Breast epithelium (tissue), 3 donors: ENCODE data around the gene POLR1D.

Experiments used
- POLR2AphosphoS5 ChIP-seq, 3 donors: sonication (generic); formaldehyde crosslinking; IDR thresholded peaks; one replicate each; pipeline ENCODE4 v1.6.1; 2017; ENCODE audit warnings: antibody characterized with exemption in 3 of 3
- TF ChIP-seq, protein P1 (sequence below), 3 donors: fragments of 450-650 bp; IDR thresholded peaks; one replicate each; pipeline ENCODE4 v1.5.1; 2016 to 2017; ENCODE audit warnings: antibody characterized with exemption in 3 of 3, mild to moderate bottlenecking in 3 of 3, moderate library complexity in 3 of 3

DNA sequence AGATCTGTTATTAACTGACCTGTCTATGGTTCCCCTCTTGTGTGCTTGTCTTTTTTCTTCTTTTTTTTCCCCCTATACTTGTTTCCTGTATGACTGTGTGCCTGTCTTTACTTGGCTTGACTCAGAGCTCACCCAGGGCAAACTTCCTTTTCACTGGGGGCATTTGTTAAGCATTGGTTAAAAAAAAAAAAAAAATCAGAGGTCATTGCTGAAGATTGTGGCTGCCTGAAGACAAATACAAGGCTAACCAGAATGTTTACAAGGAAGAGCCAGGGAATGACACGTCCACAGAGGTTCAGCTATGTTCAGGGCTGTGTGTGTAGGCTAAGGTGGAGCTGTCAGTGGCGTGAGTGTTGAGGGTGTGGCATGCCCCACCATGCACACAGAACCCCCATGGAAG is 48.4 kb upstream of the POLR1D start:
- no peak for TF ChIP-seq POLR2AphosphoS5 (IDR thresholded peaks at IDR 0.05)
- TF ChIP-seq, protein P1, sequence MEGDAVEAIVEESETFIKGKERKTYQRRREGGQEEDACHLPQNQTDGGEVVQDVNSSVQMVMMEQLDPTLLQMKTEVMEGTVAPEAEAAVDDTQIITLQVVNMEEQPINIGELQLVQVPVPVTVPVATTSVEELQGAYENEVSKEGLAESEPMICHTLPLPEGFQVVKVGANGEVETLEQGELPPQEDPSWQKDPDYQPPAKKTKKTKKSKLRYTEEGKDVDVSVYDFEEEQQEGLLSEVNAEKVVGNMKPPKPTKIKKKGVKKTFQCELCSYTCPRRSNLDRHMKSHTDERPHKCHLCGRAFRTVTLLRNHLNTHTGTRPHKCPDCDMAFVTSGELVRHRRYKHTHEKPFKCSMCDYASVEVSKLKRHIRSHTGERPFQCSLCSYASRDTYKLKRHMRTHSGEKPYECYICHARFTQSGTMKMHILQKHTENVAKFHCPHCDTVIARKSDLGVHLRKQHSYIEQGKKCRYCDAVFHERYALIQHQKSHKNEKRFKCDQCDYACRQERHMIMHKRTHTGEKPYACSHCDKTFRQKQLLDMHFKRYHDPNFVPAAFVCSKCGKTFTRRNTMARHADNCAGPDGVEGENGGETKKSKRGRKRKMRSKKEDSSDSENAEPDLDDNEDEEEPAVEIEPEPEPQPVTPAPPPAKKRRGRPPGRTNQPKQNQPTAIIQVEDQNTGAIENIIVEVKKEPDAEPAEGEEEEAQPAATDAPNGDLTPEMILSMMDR (IDR thresholded peaks at IDR 0.05) = no peak
